GM12874 (cell line): ENCODE data around the gene ADD1.

Experiments used
- CTCF ChIP-seq: IDR thresholded peaks from 2 replicates; pipeline ENCODE4 v1.5.1; 2011; ENCODE audit warnings: low read depth, mild to moderate bottlenecking, control low read depth, low read length, moderate library complexity; ENCODE audit not compliant: insufficient read depth

Gene ADD1

GRCh38 chr4:2923141-2923551 lies 79.5 kb downstream of the ADD1 start:
- no peak for TF ChIP-seq CTCF

- no peak for TF ChIP-seq CTCF
Observed at GRCh38 chr4:2923668-2924173, 80.1 kb downstream of the ADD1 start.

GRCh38 chr4:2924286-2924685 lies 80.6 kb downstream of the ADD1 start:
- TF ChIP-seq CTCF: no peak

GRCh38 chr4:2924765-2925301 lies 81.2 kb downstream of the ADD1 start:
- no peak for TF ChIP-seq CTCF

- TF ChIP-seq CTCF: no peak
Observed at GRCh38 chr4:2925496-2925895, 81.9 kb downstream of the ADD1 start.

GRCh38 chr4:2925931-2926860 lies 82.6 kb downstream of the ADD1 start:
- no peak for TF ChIP-seq CTCF

GRCh38 chr4:2927016-2927695 lies 83.5 kb downstream of the ADD1 start:
- no peak for TF ChIP-seq CTCF
